Fibroblast of skin of right biceps (primary cell): ENCODE results near the gene CCPG1.

ENCODE experiments used
- DNase-seq: peaks from one replicate; pipeline ENCODE4 v3.0.0-alpha.2; 2013

CCPG1 gene

GRCh38 chr15:55383687-55384086 is 24.5 kb downstream of the CCPG1 start:
- no peak for DNase-seq

- no peak for DNase-seq
These were observed 26.6 kb downstream of the CCPG1 start for GRCh38 chr15:55381595-55381994.

- no peak for DNase-seq
These were observed 29.1 kb downstream of the CCPG1 start for GRCh38 chr15:55379095-55379494.

GRCh38 chr15:55372701-55373440 is 35.3 kb downstream of the CCPG1 start:
- DNase-seq = no peak

- DNase-seq = no peak
These were observed 41.2 kb downstream of the CCPG1 start for GRCh38 chr15:55366981-55367380.

- no peak for DNase-seq
These were observed 45.5 kb downstream of the CCPG1 start for GRCh38 chr15:55362641-55363040.

GRCh38 chr15:55361048-55361447 is 47.1 kb downstream of the CCPG1 start:
- DNase-seq = no peak

GRCh38 chr15:55360256-55360655 is 47.9 kb downstream of the CCPG1 start:
- peak; percentile 5 for DNase-seq

GRCh38 chr15:55358471-55358870 is 49.7 kb downstream of the CCPG1 start:
- DNase-seq = no peak

- DNase-seq = peak; percentile 64
These were observed 50.4 kb downstream of the CCPG1 start for GRCh38 chr15:55357774-55358173.

GRCh38 chr15:55356985-55357585 is 51.1 kb downstream of the CCPG1 start:
- DNase-seq = no peak

GRCh38 chr15:55353025-55353424 is 55.1 kb downstream of the CCPG1 start:
- no peak for DNase-seq

- no peak for DNase-seq
These were observed 58.9 kb downstream of the CCPG1 start for GRCh38 chr15:55349282-55349681.

GRCh38 chr15:55348281-55348778 is 59.8 kb downstream of the CCPG1 start:
- DNase-seq = no peak

- DNase-seq = peak; percentile 23
These were observed 64.0 kb downstream of the CCPG1 start for GRCh38 chr15:55344206-55344605.

- DNase-seq = peak; percentile 13
These were observed 65.0 kb downstream of the CCPG1 start for GRCh38 chr15:55343168-55343567.

GRCh38 chr15:55337160-55337559 is 71.0 kb downstream of the CCPG1 start:
- no peak for DNase-seq

GRCh38 chr15:55334997-55335396 is 73.2 kb downstream of the CCPG1 start:
- DNase-seq = no peak

GRCh38 chr15:55334371-55334770 is 73.8 kb downstream of the CCPG1 start:
- no peak for DNase-seq

GRCh38 chr15:55327387-55327786 is 80.8 kb downstream of the CCPG1 start:
- DNase-seq = no peak

GRCh38 chr15:55322467-55322866 is 85.7 kb downstream of the CCPG1 start:
- no peak for DNase-seq

GRCh38 chr15:55320963-55321362 is 87.2 kb downstream of the CCPG1 start:
- DNase-seq = no peak

GRCh38 chr15:55320238-55320550 is 88.0 kb downstream of the CCPG1 start:
- no peak for DNase-seq

GRCh38 chr15:55319537-55320237 is 88.5 kb downstream of the CCPG1 start:
- DNase-seq = no peak
